Mesodermal cell (in vitro differentiated cells): Measurements from ENCODE around the gene TGM2.

ENCODE experiments used
- H3K27ac ChIP-seq: 2 replicates; pipeline ENCODE4 v1.7.0; 2013; ENCODE audit warnings: mild to moderate bottlenecking, low read depth, low read length, moderate library complexity; ENCODE audit not compliant: severe bottlenecking
- H3K36me3 ChIP-seq: 2 replicates; pipeline ENCODE4 v1.7.1; 2013; ENCODE audit warnings: mild to moderate bottlenecking, low read length, moderate library complexity; ENCODE audit not compliant: control insufficient read depth, insufficient read depth
- H3K4me1 ChIP-seq: one replicate; pipeline ENCODE4 v1.7.1; 2013; ENCODE audit warnings: mild to moderate bottlenecking, low read length; ENCODE audit not compliant: insufficient read depth, control insufficient read depth, poor library complexity, severe bottlenecking
- H3K4me3 ChIP-seq: 2 replicates; pipeline ENCODE4 v1.7.0; 2013; ENCODE audit warnings: low read length, control low read depth, mild to moderate bottlenecking; ENCODE audit not compliant: insufficient read depth, poor library complexity, severe bottlenecking; ENCODE audit errors: extremely low read depth
- H3K9me3 ChIP-seq: 2 replicates; pipeline ENCODE4 v1.7.1; 2013; ENCODE audit warnings: mild to moderate bottlenecking, low read length, moderate library complexity; ENCODE audit not compliant: control insufficient read depth
- WGBS, 2 experiments: methylation state at CpG; one replicate each; pipeline ENCODE4 v1.1.5; 2013; ENCODE audit warnings: missing lambda C conversion rate in 2 of 2; ENCODE audit not compliant: insufficient coverage in 2 of 2; 5-methylcytosine and 5-hydroxymethylcytosine counted together

TGM2 gene

GRCh38 chr20:38095017-38095686 lies 69.9 kb downstream of the TGM2 start:
- H3K27ac ChIP-seq: peak overlapping the region; percentile 10
- peaks cover 32% of the 10 kb centered on the region for H3K4me1 ChIP-seq
- peaks cover 31% of the 10 kb centered on the region for H3K36me3 ChIP-seq
- WGBS, 2 experiments: 84 to 85% methylated on average over 4 of the region's 7 CpGs
- H3K4me3 ChIP-seq: no peak overlapping the region
- H3K9me3 ChIP-seq: peaks cover 4% of the 10 kb centered on the region

DNA sequence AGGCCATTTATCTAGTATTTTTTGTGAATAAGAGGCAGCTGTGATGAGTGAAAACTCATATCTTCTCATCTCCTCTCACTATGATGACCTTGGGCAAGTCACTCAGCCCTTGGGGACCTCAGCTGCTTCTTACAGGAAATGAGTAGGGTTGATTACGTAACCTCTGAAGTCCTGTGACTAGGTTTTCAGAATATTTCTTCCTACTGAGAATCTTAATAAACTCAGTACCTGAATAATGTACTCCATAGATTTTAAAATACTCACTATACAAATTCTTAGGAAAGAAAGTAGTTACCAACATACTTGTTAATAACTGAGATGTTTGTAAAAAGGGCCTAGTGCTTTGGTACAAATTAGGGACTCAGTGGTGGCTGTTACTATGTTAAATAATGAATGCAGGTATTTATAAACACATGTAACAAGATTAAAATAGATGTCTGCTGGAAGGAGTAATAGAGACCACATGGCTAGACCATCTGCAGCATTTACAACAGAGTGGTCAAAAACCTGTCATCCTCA lies 70.6 kb downstream of the TGM2 start:
- H3K27ac ChIP-seq: no peak overlapping the region
- H3K36me3 ChIP-seq: peaks cover 38% of the 10 kb centered on the region
- WGBS, 2 experiments: no CpG with 5 or more reads among the region's 1 CpG
- peaks cover 30% of the 10 kb centered on the region for H3K4me1 ChIP-seq
- no peak overlapping the region for H3K4me3 ChIP-seq
- H3K9me3 ChIP-seq: peaks cover 4% of the 10 kb centered on the region

GRCh38 chr20:38093641-38094077 lies 71.4 kb downstream of the TGM2 start:
- Histone ChIP-seq H3K4me1 (peaks cover 28% of the 10 kb centered on the region), H3K4me3 (no peak overlapping the region), H3K36me3 (peaks cover 46% of the 10 kb centered on the region), H3K27ac (no peak overlapping the region), H3K9me3 (peaks cover 4% of the 10 kb centered on the region)
- 98 to 100% methylated on average over 6 to 8 of the region's 8 CpGs for WGBS, 2 experiments

DNA sequence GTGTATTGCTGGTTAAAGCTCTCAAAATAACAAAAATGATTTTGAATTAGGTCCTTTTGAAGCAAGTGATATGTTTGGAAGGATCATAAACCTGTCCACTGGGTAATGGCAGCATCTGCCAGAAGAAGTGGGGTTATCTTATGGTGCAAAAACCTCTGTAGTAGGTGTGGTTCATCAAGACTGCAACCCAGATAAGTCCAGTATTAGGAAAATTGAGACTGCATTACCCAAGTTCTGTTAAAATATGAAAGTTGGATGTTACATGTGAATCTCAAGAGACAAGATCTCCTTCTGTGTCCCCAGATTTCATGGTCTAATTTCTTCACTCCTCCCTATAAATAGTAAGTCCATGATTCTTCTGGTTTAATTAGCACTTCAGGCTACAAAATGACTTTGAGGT lies 72.2 kb downstream of the TGM2 start:
- peaks cover 4% of the 10 kb centered on the region for H3K9me3 ChIP-seq
- peak overlapping the region; percentile 51 for H3K27ac ChIP-seq
- H3K4me3 ChIP-seq: no peak overlapping the region
- H3K36me3 ChIP-seq: peaks cover 53% of the 10 kb centered on the region
- peaks cover 32% of the 10 kb centered on the region for H3K4me1 ChIP-seq

DNA sequence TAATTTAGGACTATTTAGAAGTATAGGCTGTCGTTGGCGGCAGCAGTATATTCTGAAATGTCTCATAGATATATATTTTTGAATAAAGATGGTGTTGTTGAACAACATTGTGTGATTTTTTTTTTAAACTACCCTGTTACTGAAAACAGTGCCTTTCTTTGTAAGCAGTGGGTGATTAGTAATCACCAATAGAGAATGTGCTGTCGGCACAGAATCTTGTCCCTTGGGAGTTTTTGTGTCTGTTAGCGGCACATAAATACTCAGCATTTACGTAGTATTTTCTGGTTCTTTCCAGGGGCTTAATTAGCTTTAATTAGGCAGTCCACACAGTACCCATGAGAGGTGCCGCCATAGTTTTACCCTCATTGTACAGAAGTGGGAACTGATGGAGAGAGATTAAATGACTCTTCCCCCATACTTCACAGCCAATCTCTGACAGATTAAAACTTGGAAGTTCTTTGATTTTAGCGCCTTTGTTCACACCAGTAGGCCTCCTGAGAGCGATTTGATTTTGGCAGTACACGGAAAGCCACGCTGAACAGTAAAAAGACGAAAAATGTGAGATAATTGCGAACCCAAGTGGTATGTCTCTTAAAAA lies 72.7 kb downstream of the TGM2 start:
- H3K4me3 ChIP-seq: no peak overlapping the region
- peaks cover 4% of the 10 kb centered on the region for H3K9me3 ChIP-seq
- peak overlapping the region; percentile 51 for H3K27ac ChIP-seq
- peaks cover 32% of the 10 kb centered on the region for H3K4me1 ChIP-seq
- peaks cover 59% of the 10 kb centered on the region for H3K36me3 ChIP-seq
- WGBS, 2 experiments: 93 to 99% methylated on average over 6 to 9 of the region's 12 CpGs

GRCh38 chr20:38091441-38092216 lies 73.4 kb downstream of the TGM2 start:
- 89 to 95% methylated on average over 4 of the region's 6 CpGs for WGBS, 2 experiments
- peaks cover 66% of the 10 kb centered on the region for H3K36me3 ChIP-seq
- no peak overlapping the region for H3K4me3 ChIP-seq
- peaks cover 2% of the 10 kb centered on the region for H3K9me3 ChIP-seq
- peak overlapping the region; percentile 20 for H3K27ac ChIP-seq
- peaks cover 27% of the 10 kb centered on the region for H3K4me1 ChIP-seq

- Histone ChIP-seq H3K4me3 (no peak overlapping the region), H3K9me3 (no peaks in the 10 kb centered on the region), H3K4me1 (peaks cover 32% of the 10 kb centered on the region), H3K36me3 (peaks cover 80% of the 10 kb centered on the region), H3K27ac (no peak overlapping the region)
- 94 to 100% methylated on average over 4 to 5 of the region's 7 CpGs for WGBS, 2 experiments
These were observed 75.0 kb downstream of the TGM2 start for GRCh38 chr20:38090061-38090460.

DNA sequence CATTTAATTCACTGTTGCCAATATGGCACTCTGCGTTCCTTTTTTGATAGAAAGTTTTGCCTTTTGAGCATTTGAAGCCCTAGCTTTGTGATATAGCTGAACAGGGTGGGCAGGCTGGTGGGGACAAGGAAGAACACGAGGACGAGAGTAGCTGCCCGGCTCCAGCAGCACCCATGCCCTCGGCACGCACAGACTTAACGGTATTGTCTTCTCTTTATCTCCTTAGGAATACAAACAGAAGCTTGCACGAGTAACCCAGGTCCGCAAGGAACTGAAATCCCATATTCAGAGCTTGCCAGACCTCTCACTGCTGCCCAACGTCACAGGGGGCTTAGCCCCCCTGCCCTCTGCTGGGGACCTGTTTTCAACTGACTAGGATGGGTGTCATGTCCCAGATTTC lies 75.6 kb downstream of the TGM2 start:
- WGBS, 2 experiments: 85 to 87% methylated on average over 9 to 10 of the region's 10 CpGs
- Histone ChIP-seq H3K4me3 (no peak overlapping the region), H3K36me3 (peaks cover 83% of the 10 kb centered on the region), H3K27ac (no peak overlapping the region), H3K4me1 (peaks cover 34% of the 10 kb centered on the region), H3K9me3 (no peaks in the 10 kb centered on the region)

GRCh38 chr20:38085026-38085425 lies 80.0 kb downstream of the TGM2 start:
- H3K36me3 ChIP-seq: peaks cover 82% of the 10 kb centered on the region
- H3K9me3 ChIP-seq: no peaks in the 10 kb centered on the region
- H3K4me1 ChIP-seq: peaks cover 37% of the 10 kb centered on the region
- H3K4me3 ChIP-seq: no peak overlapping the region
- 88 to 90% methylated on average over 8 of the region's 10 CpGs for WGBS, 2 experiments
- peak overlapping the region; percentile 41 for H3K27ac ChIP-seq

GRCh38 chr20:38084425-38084951 lies 80.6 kb downstream of the TGM2 start:
- Histone ChIP-seq H3K27ac (peak overlapping the region; percentile 41), H3K9me3 (peaks cover 3% of the 10 kb centered on the region), H3K4me3 (no peak overlapping the region), H3K36me3 (peaks cover 82% of the 10 kb centered on the region), H3K4me1 (peaks cover 37% of the 10 kb centered on the region)
- WGBS, 2 experiments: 77 to 83% methylated on average over 2 to 3 of the region's 5 CpGs
